HEK293 (cell line): ENCODE measurements around the gene KLHDC7B.

Experiments used
- CTCF ChIA-PET: fragments of 350-600 bp; formaldehyde crosslinking; extraction: SDS; loops from one replicate; lab custom pipeline; 2021; ENCODE audit warnings: antibody characterized with exemption; lab: Yijun Ruan, JAX
- POLR2A ChIA-PET: fragments of 300-600 bp; formaldehyde crosslinking; extraction: SDS; loops from one replicate; lab custom pipeline; 2020; ENCODE audit warnings: antibody characterized with exemption, inconsistent platforms; lab: Yijun Ruan, JAX
- H3K27ac ChIP-seq: fragments of 200-500 bp; sonication (Bioruptor generic); 2 replicates; pipeline ENCODE4 v1.5.1; 2014; ENCODE audit warnings: low read depth, low read length, control low read depth, inconsistent platforms; ENCODE audit errors: extremely low read depth
- H3K36me3 ChIP-seq, 2 experiments: fragments of 200-500 bp in 1 of 2; sonication (Bioruptor generic) in 1 of 2; 1 replicate in 1 of 2; 2 replicates in 1 of 2; pipeline ENCODE4 v1.5.1; 2014 to 2017; ENCODE audit warnings: inconsistent platforms in 2 of 2, low read length in 2 of 2; ENCODE audit not compliant: control insufficient read depth in 2 of 2, insufficient read depth in 1 of 2
- H3K4me1 ChIP-seq: fragments of 200-500 bp; sonication (Bioruptor generic); 2 replicates; pipeline ENCODE4 v1.5.1; 2014; ENCODE audit warnings: mild to moderate bottlenecking, low read length, inconsistent platforms; ENCODE audit not compliant: control insufficient read depth, insufficient read depth
- H3K4me3 ChIP-seq: 2 replicates; pipeline ENCODE4 v1.5.1; 2011; ENCODE audit warnings: low read depth, mild to moderate bottlenecking, control low read depth, low read length, moderate library complexity
- H3K9me3 ChIP-seq: fragments of 200-500 bp; sonication (Bioruptor generic); 2 replicates; pipeline ENCODE4 v1.5.1; 2014; ENCODE audit warnings: low read depth, low read length, inconsistent platforms; ENCODE audit not compliant: control insufficient read depth, insufficient read depth
- HOXD13 ChIP-seq: sonication (generic); formaldehyde crosslinking; IDR thresholded peaks from 2 replicates; pipeline ENCODE4 v1.8.0; 2022; ENCODE audit warnings: missing genetic modification reagents, borderline replicate concordance
- YY1 ChIP-seq: fragments of 450-650 bp; formaldehyde crosslinking; IDR thresholded peaks from 2 replicates; pipeline ENCODE4 v1.5.1; 2018; ENCODE audit warnings: missing biosample characterization, missing genetic modification characterization
- ZNF16 ChIP-seq: fragments of 450-650 bp; formaldehyde crosslinking; IDR thresholded peaks from 2 replicates; pipeline ENCODE4 v1.5.1; 2016; ENCODE audit warnings: low read depth, missing biosample characterization, missing genetic modification characterization
- ZNF221 ChIP-seq: fragments of 450-650 bp; formaldehyde crosslinking; IDR thresholded peaks from 2 replicates; pipeline ENCODE4 v1.5.1; 2017; ENCODE audit warnings: missing biosample characterization, missing genetic modification characterization, borderline replicate concordance
- ZNF302 ChIP-seq: fragments of 450-650 bp; formaldehyde crosslinking; IDR thresholded peaks from 2 replicates; pipeline ENCODE4 v1.5.1; 2016; ENCODE audit warnings: missing biosample characterization, missing genetic modification characterization, low read depth
- ZNF335 ChIP-seq: fragments of 450-650 bp; formaldehyde crosslinking; conservative IDR thresholded peaks from 2 replicates; pipeline ENCODE4 v1.5.1; 2016; ENCODE audit warnings: missing biosample characterization, missing genetic modification characterization
- ZNF391 ChIP-seq: fragments of 450-650 bp; formaldehyde crosslinking; IDR thresholded peaks from 2 replicates; pipeline ENCODE4 v1.5.1; 2016; ENCODE audit warnings: low read depth, missing biosample characterization, missing genetic modification characterization, borderline replicate concordance
- ZNF473 ChIP-seq: fragments of 450-650 bp; formaldehyde crosslinking; IDR thresholded peaks from 2 replicates; pipeline ENCODE4 v1.5.1; 2017; ENCODE audit warnings: missing biosample characterization, missing genetic modification characterization
- ZNF530 ChIP-seq: fragments of 450-650 bp; formaldehyde crosslinking; IDR thresholded peaks from 2 replicates; pipeline ENCODE4 v1.5.1; 2016; ENCODE audit warnings: low read depth, missing biosample characterization, missing genetic modification characterization
- ZNF561 ChIP-seq: fragments of 450-650 bp; IDR thresholded peaks from 2 replicates; pipeline ENCODE4 v1.5.1; 2018; ENCODE audit warnings: missing biosample characterization, missing genetic modification characterization, borderline replicate concordance
- ZNF585B ChIP-seq: fragments of 450-650 bp; formaldehyde crosslinking; IDR thresholded peaks from 2 replicates; pipeline ENCODE4 v1.5.1; 2016; ENCODE audit warnings: missing biosample characterization, missing genetic modification characterization
- ZNF629 ChIP-seq: fragments of 450-650 bp; formaldehyde crosslinking; IDR thresholded peaks from 2 replicates; pipeline ENCODE4 v1.5.1; 2017; ENCODE audit warnings: missing biosample characterization, missing genetic modification characterization
- ZNF792 ChIP-seq: fragments of 450-650 bp; formaldehyde crosslinking; IDR thresholded peaks from 2 replicates; pipeline ENCODE4 v1.5.1; 2016; ENCODE audit warnings: missing biosample characterization, missing genetic modification characterization
- ZNF837 ChIP-seq: fragments of 450-650 bp; formaldehyde crosslinking; IDR thresholded peaks from 2 replicates; pipeline ENCODE4 v1.5.1; 2016; ENCODE audit warnings: missing biosample characterization, missing genetic modification characterization
- TF ChIP-seq, protein P1 (sequence below): fragments of 450-650 bp; formaldehyde crosslinking; conservative IDR thresholded peaks from 2 replicates; pipeline ENCODE4 v1.5.1; 2016; ENCODE audit warnings: low read depth, missing biosample characterization, missing genetic modification characterization
- TF ChIP-seq, protein P2 (sequence below): fragments of 450-650 bp; formaldehyde crosslinking; IDR thresholded peaks from 2 replicates; pipeline ENCODE4 v1.5.1; 2017; ENCODE audit warnings: missing biosample characterization, mild to moderate bottlenecking, missing genetic modification characterization, moderate library complexity

KLHDC7B gene

DNA sequence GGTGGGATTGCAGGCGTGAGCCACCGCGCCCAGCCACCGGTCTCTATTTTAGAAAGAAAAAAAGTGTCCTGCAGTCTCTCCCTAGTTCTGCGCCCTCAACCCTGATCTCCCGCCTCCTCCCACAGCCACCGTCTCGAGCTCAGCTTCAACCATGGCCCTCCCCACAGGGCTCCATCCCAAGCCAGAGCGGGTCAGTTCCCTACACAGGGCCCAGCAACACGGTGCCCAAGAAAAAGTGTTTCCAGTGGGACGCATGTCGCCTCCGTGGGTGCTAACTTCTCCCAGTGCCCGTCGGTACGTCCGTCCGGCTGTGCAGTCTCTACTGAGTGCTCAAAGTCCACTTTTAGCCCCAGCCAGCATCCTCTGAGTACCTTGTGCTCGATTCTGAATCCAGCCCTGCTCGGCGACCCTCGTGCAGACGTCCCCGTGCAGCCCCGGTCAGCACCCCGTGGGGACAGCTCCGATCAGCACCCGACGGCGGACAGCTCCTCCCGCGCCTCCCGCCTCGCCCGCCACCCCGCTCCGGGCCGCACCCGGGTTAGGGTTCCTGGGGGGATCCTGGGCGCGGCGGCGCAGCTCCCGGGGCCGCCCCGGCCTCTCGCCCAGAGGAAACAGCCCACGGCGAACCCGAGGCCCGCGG is 54.2 kb downstream of the KLHDC7B start (continued):
- TF ChIP-seq ZNF629 (tag by site-specific recombination) (no peak), HOXD13 (CRISPR knock-in tag) (peak; percentile 80), ZNF561 (tag by site-specific recombination) (no peak), ZNF335 (peak; percentile 34; the same call in 1 of the 2 replicates), ZNF837 (tag by site-specific recombination) (no peak), ZNF473 (tag by site-specific recombination) (no peak), ZNF302 (tag by site-specific recombination) (no peak), ZNF585B (tag by site-specific recombination) (no peak)
- TF ChIP-seq, protein P1, sequence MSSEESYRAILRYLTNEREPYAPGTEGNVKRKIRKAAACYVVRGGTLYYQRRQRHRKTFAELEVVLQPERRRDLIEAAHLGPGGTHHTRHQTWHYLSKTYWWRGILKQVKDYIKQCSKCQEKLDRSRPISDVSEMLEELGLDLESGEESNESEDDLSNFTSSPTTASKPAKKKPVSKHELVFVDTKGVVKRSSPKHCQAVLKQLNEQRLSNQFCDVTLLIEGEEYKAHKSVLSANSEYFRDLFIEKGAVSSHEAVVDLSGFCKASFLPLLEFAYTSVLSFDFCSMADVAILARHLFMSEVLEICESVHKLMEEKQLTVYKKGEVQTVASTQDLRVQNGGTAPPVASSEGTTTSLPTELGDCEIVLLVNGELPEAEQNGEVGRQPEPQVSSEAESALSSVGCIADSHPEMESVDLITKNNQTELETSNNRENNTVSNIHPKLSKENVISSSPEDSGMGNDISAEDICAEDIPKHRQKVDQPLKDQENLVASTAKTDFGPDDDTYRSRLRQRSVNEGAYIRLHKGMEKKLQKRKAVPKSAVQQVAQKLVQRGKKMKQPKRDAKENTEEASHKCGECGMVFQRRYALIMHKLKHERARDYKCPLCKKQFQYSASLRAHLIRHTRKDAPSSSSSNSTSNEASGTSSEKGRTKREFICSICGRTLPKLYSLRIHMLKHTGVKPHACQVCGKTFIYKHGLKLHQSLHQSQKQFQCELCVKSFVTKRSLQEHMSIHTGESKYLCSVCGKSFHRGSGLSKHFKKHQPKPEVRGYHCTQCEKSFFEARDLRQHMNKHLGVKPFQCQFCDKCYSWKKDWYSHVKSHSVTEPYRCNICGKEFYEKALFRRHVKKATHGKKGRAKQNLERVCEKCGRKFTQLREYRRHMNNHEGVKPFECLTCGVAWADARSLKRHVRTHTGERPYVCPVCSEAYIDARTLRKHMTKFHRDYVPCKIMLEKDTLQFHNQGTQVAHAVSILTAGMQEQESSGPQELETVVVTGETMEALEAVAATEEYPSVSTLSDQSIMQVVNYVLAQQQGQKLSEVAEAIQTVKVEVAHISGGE (tag by site-specific recombination), result no peak
- TF ChIP-seq, protein P2, sequence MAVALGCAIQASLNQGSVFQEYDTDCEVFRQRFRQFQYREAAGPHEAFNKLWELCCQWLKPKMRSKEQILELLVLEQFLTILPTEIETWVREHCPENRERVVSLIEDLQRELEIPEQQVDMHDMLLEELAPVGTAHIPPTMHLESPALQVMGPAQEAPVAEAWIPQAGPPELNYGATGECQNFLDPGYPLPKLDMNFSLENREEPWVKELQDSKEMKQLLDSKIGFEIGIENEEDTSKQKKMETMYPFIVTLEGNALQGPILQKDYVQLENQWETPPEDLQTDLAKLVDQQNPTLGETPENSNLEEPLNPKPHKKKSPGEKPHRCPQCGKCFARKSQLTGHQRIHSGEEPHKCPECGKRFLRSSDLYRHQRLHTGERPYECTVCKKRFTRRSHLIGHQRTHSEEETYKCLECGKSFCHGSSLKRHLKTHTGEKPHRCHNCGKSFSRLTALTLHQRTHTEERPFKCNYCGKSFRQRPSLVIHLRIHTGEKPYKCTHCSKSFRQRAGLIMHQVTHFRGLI, result no peak
- TF ChIP-seq, all 188 proteins: peak for 27

DNA sequence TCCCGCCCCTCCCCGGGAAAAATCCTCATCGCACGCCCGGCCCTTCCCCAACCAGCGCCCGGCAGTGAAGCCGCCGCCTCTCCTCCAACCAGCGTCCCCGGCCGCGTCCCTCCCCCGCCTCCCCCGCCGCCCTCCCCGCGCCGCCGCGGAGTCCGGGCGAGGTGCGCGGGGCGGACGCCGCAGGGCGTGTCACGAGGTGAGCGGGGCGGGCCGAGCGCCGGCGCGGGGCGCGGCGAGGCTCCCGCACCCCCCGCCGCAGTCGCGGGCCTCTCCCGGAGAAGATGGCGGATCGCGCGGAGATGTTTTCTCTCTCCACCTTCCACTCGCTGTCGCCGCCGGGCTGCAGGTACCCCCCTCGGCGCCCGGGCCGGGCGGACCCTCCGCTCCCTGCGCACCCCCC is 54.8 kb downstream of the KLHDC7B start, which contains the start of gene MAPK8IP2:
MAPK8IP2 (plus strand) TSS at position 256 of the 400 bp plus-strand sequence; CDS start at position 282, 26 bp downstream.
- no peaks in the 10 kb centered on the region for H3K9me3 ChIP-seq
- peaks cover 0 to 39% of the 10 kb centered on the region in 2 experiments; a peak in 1 of 3 replicates for H3K36me3 ChIP-seq
- CTCF ChIA-PET, result no interaction called here
- H3K27ac ChIP-seq, result peak within 1 kb of the TSS; percentile 37; the same call in 1 of the 2 replicates
- TF ChIP-seq ZNF530 (no peak), ZNF792 (no peak), ZNF16 (tag by site-specific recombination) (no peak), ZNF391 (tag by site-specific recombination) (no peak), YY1 (tag by site-specific recombination) (no peak), ZNF221 (tag by site-specific recombination) (no peak)
- H3K4me3 ChIP-seq, result peak within 1 kb of the TSS; percentile 60
- POLR2A ChIA-PET, result interaction anchor here (1.1 kb wide), 1 partner anchor 37 kb away, joined by 4 read pairs; the partner anchor contains the start of gene SYCE3
- 0 out of 2 replicates have a peak, but pooled peaks cover 3% of the 10 kb centered on the region for H3K4me1 ChIP-seq
